GM12892 (cell line): ENCODE data around the gene ZNF232. TPM values are rescaled to one million over a fixed set of nuclear protein-coding genes. Genes with fewer than 3 reads are reported as not detected.
"Not testable (repeated sequence)": the region's sequence is repeated elsewhere in the genome, so short reads cannot be mapped to it uniquely, and the experiment has no call there.

Experiments used
- DNase-seq: peaks from one replicate; pipeline ENCODE4 v3.0.0; 2011; ENCODE audit not compliant: insufficient read length
- FAIRE-seq: peaks from 2 replicates; lab custom pipeline; 2011; peaks lifted over from hg19 to GRCh38; lab: Jason Lieb, UNC
- POLR2A ChIP-seq: IDR thresholded peaks from 2 replicates; pipeline ENCODE4 v1.6.1; 2011; ENCODE audit warnings: low read depth, low read length, control low read depth
- POLR2AphosphoS5 ChIP-seq: IDR thresholded peaks from 2 replicates; pipeline ENCODE4 v1.6.1; 2011; ENCODE audit warnings: low read depth, low read length, control low read depth
- TAF1 ChIP-seq: IDR thresholded peaks from 2 replicates; pipeline ENCODE4 v1.6.1; 2011; ENCODE audit warnings: low read depth, mild to moderate bottlenecking, control low read depth, low read length, borderline replicate concordance
- polyA plus RNA-seq: library from polyadenylated mRNA; unstranded; fragments of >200 nt; gene quantifications from one replicate; pipeline ENCODE4 v1.2.1, GENCODE V29; 2012; ENCODE audit warnings: missing spikeins, inconsistent platforms; ENCODE audit not compliant: missing spikeins

Gene ZNF232
- 10.8 TPM for polyA plus RNA-seq

- FAIRE-seq (peak; percentile 99), DNase-seq (peak; percentile 92)
- TF ChIP-seq POLR2AphosphoS5 (peak; percentile 68), TAF1 (0 out of 2 replicates have a peak, but pooled peaks have one; percentile 9), POLR2A (peak; percentile 72; the same call in 1 of the 2 replicates)
These were observed at the start of gene ZNF232 for GRCh38 chr17:5111402-5112204. TSS of gene ZNF232 (minus strand) at chr17:5111878. CDS start at chr17:5111822, 56 bp downstream.

- not testable (repeated sequence) for DNase-seq, FAIRE-seq
These were observed 49.0 kb upstream of the ZNF232 start for GRCh38 chr17:5160702-5161101.

GRCh38 chr17:5146122-5146521 is 34.4 kb upstream of the ZNF232 start:
- DNase-seq, FAIRE-seq: not testable (repeated sequence)

GRCh38 chr17:5142877-5143276 is 31.2 kb upstream of the ZNF232 start:
- not testable (repeated sequence) for DNase-seq, FAIRE-seq

DNA sequence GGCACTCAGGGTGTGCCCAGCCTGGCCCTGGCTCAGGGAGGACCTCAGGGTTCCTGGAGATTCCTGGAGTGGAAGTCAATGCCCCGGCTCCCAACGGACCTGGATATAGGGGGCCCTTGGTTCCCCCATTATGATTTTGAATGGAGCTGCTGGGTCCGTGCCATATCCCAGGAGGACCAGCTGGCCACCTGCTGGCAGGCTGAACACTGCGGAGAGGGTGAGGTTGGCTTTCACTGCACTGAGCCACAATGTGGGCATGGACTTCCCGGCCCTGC is 27.7 kb upstream of the ZNF232 start:
- DNase-seq (no peak), FAIRE-seq (no peak)
- TF ChIP-seq TAF1 (no peak), POLR2A (no peak), POLR2AphosphoS5 (no peak)

- no peak for DNase-seq
- no peak for FAIRE-seq
These were observed 27.2 kb upstream of the ZNF232 start for GRCh38 chr17:5138616-5139457.

DNA sequence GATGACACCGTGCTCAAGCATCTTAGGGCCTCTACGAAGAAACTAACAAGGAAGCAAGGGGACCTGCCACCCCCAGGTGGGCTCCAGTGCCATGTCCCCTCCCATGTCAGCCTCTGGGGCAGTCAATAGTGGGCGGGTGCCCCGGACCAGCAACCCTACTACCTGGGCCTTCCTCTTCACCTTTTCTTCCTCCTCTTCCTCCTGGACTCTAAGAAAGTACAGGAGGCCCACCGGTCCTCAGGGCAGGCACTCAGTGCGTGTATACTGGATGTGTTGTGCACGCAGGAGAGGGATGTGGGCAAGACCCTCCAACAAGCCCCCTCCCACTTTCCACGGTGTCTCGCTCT is 26.5 kb upstream of the ZNF232 start:
- not testable (repeated sequence) for FAIRE-seq, DNase-seq

More at GRCh38 chr17:5138616-5139457, 27.2 kb upstream of the ZNF232 start:
- TF ChIP-seq POLR2AphosphoS5, result no peak
- no peak for TF ChIP-seq TAF1
- no peak for TF ChIP-seq POLR2A

DNA sequence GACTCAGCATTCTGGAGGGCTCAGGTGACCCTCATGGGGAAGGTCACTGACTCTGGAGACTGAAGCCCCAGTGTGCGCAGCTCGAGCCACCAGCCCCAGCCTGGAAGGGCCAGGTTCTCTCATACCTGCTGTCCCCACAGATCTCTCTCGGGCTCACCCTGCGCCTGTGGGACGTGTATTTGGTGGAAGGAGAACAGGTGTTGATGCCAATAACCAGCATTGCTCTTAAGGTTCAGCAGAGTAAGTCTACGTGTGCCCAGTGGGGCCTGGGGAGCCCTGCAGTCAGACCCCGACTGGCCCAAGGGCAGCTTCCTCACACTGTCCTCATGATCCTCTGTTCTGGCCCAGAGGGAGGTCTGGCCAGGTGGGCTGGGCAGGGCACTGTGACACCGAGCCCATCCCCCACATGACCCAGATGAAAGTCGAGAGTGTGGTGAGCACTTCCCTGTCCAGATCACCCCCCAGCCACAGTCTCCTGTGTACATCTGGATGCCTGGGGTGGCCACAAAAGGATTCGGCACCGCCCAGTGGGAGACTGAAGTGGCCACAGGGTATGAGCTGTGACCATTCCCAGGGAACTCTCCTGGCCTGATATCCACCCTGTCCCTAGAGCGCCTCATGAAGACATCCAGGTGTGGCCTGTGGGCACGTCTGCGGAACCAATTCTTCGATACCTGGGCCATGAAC is 26.0 kb upstream of the ZNF232 start:
- DNase-seq, FAIRE-seq: not testable (repeated sequence)

GRCh38 chr17:5136580-5137412 is 25.1 kb upstream of the ZNF232 start:
- not testable (repeated sequence) for FAIRE-seq, DNase-seq

DNA sequence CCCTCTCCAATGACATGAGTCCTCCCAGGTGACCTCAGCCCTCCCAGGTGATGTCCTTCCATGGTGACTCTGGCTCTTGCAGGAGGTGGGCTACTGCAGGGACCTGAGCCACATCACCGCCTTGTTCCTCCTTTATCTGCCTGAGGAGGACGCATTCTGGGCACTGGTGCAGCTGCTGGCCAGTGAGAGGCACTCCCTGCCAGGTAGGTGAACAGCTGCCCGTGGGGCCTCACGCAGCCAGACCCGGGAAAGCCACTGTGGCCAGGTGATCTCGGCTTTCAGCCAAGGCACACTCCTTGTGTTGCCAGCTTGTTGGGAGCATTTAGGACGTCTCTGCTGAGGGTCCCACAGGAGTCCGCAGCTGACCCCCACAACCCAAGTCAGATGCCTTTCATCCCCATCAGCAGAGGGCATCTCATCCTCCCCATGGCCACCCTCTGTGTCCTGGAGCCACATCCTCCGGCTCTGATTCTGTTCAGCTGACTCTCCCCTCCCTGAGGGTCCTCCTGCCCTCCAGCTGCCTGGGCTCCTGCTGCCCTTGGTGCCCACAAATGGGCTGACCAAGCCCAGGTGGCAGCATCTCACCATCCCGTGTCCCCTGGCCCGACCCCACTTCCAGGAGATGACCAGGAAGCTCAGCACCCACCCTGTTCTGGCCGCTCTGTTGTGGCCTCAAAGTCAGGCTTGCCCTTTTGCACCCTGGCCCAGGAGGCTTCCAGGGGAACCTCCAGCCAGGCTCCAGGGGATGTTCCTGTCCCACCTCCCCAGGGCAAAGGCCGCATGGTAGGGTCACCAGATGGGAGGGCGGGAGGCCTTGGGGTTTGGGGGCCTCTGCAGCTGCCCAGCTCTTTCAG is 24.3 kb upstream of the ZNF232 start:
- DNase-seq, result no peak
- no peak for TF ChIP-seq POLR2A
- TF ChIP-seq POLR2AphosphoS5, result no peak
- TF ChIP-seq TAF1, result no peak
- FAIRE-seq, result no peak

GRCh38 chr17:5135131-5135712 is 23.5 kb upstream of the ZNF232 start:
- DNase-seq, FAIRE-seq: not testable (repeated sequence)

DNA sequence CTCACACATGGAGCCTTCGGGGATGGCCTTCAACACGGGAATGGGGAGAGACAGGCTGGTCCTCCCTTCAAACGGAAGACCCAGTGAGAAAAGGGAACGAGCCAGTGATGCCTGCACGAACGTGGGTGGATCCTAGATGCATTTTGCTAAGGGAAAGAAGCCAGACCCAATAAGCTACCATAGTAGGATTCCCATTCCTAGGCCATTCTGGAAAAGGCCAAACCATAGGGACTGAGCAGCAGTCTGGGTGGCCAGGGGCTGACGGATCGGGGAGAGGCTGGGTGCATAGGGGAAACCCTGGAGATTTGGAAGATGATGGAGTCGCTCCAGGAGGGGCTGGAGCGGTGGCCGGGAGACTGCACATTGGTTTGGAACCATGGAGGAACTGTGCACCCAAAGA is 22.9 kb upstream of the ZNF232 start:
- FAIRE-seq, DNase-seq: not testable (repeated sequence)

DNA sequence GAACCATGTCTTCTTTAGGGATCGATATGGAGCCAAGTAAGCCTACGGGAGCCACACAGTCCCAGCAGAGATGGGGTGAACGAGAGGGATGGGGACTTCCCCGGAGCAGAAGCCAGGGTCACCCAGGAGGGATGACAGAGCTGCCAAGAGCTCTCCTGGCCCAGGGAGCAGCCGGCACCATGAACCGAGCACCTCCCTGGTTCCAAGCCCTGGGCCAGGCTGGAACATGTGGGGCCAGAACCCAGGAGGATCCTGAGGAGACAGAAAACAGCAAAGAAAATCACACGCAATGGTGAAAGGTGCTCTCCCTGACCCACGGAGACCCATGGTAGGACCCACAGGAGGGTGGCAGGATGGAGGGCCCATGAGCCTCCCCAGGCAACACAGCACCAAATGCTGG is 22.3 kb upstream of the ZNF232 start:
- DNase-seq, FAIRE-seq: not testable (repeated sequence)
